Karpas-422 (cell line): ENCODE results near the gene CA10. TPM values are rescaled to one million over a fixed set of nuclear protein-coding genes. Genes with fewer than 3 reads are reported as not detected.

Experiments used
- DNase-seq: peaks from one replicate; pipeline ENCODE4 v3.0.0-alpha.2; 2015
- H2AFZ ChIP-seq: fragments of 200-600 bp; sonication (generic); 2 replicates; pipeline ENCODE4 v1.6.1; 2014; ENCODE audit warnings: antibody characterized with exemption, low read length, mixed read lengths
- H3K27ac ChIP-seq: fragments of 200-600 bp; sonication (generic); 2 replicates; pipeline ENCODE4 v1.5.1; 2014; ENCODE audit warnings: mild to moderate bottlenecking, low read length, moderate library complexity
- H3K27me3 ChIP-seq: fragments of 200-600 bp; sonication (generic); 2 replicates; pipeline ENCODE4 v1.6.1; 2014; ENCODE audit warnings: low read length, mixed read lengths
- H3K36me3 ChIP-seq: fragments of 200-600 bp; sonication (generic); 2 replicates; pipeline ENCODE4 v1.6.1; 2014; ENCODE audit warnings: low read length, mixed read lengths; ENCODE audit not compliant: insufficient read depth
- H3K4me1 ChIP-seq: fragments of 200-600 bp; sonication (generic); 2 replicates; pipeline ENCODE4 v1.6.1; 2014; ENCODE audit warnings: mild to moderate bottlenecking, low read length, mixed read lengths
- H3K4me2 ChIP-seq: fragments of 200-600 bp; sonication (generic); 2 replicates; pipeline ENCODE4 v1.6.1; 2014; ENCODE audit warnings: low read length, low read depth, mild to moderate bottlenecking; ENCODE audit not compliant: poor library complexity, severe bottlenecking
- H3K4me3 ChIP-seq: fragments of 200-600 bp; sonication (generic); 2 replicates; pipeline ENCODE4 v1.5.1; 2014; ENCODE audit warnings: mild to moderate bottlenecking, antibody characterized with exemption, low read length, mixed read lengths
- H3K79me2 ChIP-seq: fragments of 200-600 bp; sonication (generic); 2 replicates; pipeline ENCODE4 v1.6.1; 2014; ENCODE audit warnings: mild to moderate bottlenecking, low read length, mixed read lengths
- H3K9ac ChIP-seq: fragments of 200-600 bp; sonication (generic); 2 replicates; pipeline ENCODE4 v1.6.0; 2014; ENCODE audit warnings: low read length
- H3K9me2 ChIP-seq: fragments of 200-600 bp; sonication (generic), shearing (Covaris generic); replicated peaks from 2 replicates; pipeline ENCODE4 v1.6.0; 2014; ENCODE audit warnings: mild to moderate bottlenecking, low read length, moderate library complexity; ENCODE audit not compliant: insufficient read depth
- H3K9me3 ChIP-seq: fragments of 300-700, 200-600 bp; sonication (generic); 2 replicates; pipeline ENCODE4 v1.6.1; 2014; ENCODE audit warnings: low read length, mixed read lengths
- H4K20me1 ChIP-seq: fragments of 200-600 bp; sonication (generic); 2 replicates; pipeline ENCODE4 v1.6.1; 2014; ENCODE audit warnings: mild to moderate bottlenecking, antibody characterized with exemption, low read length, low read depth; ENCODE audit not compliant: insufficient read depth
- total RNA-seq: library from RNA; depleted of rRNA; stranded (reverse); fragments of >200 nt; shearing (Covaris generic); gene quantifications from 2 replicates; pipeline ENCODE4 v1.2.3, GENCODE V29; 2014; ENCODE audit warnings: low replicate concordance

The CA10 gene
- total RNA-seq, 1 experiment from 2014 or later, result not detected

DNA sequence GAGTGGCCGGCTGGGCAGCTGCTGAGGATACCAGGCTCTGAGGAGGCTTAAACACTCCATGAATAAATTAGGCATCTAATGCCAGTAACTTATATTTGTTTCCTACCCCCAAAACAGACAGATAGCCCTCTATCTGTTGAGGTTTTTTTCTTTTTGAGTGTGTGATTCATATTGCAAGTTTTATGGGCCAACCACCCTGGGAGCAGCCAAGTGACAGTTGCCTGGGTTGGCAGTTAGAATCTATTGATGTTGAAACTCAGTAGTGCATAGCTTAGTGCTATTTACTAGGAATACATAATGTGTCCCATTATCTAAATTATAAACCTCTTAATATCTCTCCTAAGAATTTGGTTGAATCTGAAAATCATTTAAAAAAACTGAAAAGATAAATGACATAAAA, 397.4 kb downstream of the CA10 start:
- Histone ChIP-seq H3K27ac (no peak overlapping the region), H3K4me1 (no peaks in the 10 kb centered on the region), H2AFZ (no peak overlapping the region), H4K20me1 (no peaks in the 10 kb centered on the region), H3K4me3 (no peak overlapping the region), H3K9ac (no peak overlapping the region), H3K9me3 (no peaks in the 10 kb centered on the region), H3K4me2 (no peak overlapping the region), H3K9me2 (no peaks in the 10 kb centered on the region), H3K79me2 (no peaks in the 10 kb centered on the region), H3K36me3 (no peaks in the 10 kb centered on the region), H3K27me3 (no peaks in the 10 kb centered on the region)
- DNase-seq, result no peak

DNA sequence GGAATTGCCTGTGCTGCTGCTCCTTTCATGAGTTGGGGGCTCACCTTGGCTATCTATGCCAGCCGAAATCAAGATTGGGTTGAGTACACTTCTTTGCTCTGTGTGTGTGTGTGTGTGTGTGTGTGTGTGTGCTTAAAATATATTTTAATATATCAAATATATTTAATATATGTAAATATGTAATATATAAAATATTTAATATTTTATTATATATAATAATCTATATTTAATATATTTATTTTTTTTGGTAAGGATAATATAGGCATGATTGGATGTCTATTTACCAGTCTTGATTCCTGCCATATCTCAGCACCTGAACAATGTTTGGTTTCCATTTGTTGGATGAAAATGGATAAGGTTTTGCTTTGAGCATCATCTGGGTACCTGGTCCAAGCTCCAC, 399.3 kb downstream of the CA10 start:
- no peak overlapping the region for H3K9ac ChIP-seq

DNA sequence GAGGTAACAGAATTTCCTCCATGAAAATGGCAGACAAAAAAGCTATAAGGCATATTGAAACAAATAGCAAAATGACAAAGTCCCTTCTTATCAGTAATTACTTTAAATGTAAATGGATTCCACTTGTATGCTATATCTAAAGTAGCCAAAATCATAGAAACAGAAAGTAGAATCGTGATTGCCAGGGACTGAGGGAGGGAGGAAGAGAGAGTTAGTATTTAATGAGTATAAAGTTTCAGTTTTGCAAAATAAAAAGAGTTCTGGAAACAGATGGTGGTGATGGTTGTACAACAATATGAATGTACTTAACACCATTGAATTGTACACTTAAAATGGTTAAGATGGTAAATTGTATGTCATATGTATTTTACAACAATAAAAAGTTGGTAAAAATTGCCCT, 407.4 kb downstream of the CA10 start:
- Histone ChIP-seq H3K36me3 (no peaks in the 10 kb centered on the region), H4K20me1 (no peaks in the 10 kb centered on the region), H3K9ac (no peak overlapping the region), H3K4me3 (no peak overlapping the region), H3K4me2 (no peak overlapping the region), H3K9me2 (no peaks in the 10 kb centered on the region), H3K27ac (no peak overlapping the region), H2AFZ (no peak overlapping the region), H3K79me2 (no peaks in the 10 kb centered on the region), H3K4me1 (no peaks in the 10 kb centered on the region), H3K9me3 (no peaks in the 10 kb centered on the region), H3K27me3 (no peaks in the 10 kb centered on the region)
- no peak for DNase-seq

More for the DNA sequence above, 399.3 kb downstream of the CA10 start:
- H3K36me3 ChIP-seq, result no peaks in the 10 kb centered on the region
- no peaks in the 10 kb centered on the region for H3K4me1 ChIP-seq
- no peaks in the 10 kb centered on the region for H3K27me3 ChIP-seq
- no peak overlapping the region for H3K4me3 ChIP-seq
- no peaks in the 10 kb centered on the region for H3K9me2 ChIP-seq
- H4K20me1 ChIP-seq, result no peaks in the 10 kb centered on the region
- no peaks in the 10 kb centered on the region for H3K79me2 ChIP-seq
- H3K4me2 ChIP-seq, result no peak overlapping the region
- no peak for DNase-seq
- no peaks in the 10 kb centered on the region for H3K9me3 ChIP-seq
- no peak overlapping the region for H2AFZ ChIP-seq
- H3K27ac ChIP-seq, result no peak overlapping the region

DNA sequence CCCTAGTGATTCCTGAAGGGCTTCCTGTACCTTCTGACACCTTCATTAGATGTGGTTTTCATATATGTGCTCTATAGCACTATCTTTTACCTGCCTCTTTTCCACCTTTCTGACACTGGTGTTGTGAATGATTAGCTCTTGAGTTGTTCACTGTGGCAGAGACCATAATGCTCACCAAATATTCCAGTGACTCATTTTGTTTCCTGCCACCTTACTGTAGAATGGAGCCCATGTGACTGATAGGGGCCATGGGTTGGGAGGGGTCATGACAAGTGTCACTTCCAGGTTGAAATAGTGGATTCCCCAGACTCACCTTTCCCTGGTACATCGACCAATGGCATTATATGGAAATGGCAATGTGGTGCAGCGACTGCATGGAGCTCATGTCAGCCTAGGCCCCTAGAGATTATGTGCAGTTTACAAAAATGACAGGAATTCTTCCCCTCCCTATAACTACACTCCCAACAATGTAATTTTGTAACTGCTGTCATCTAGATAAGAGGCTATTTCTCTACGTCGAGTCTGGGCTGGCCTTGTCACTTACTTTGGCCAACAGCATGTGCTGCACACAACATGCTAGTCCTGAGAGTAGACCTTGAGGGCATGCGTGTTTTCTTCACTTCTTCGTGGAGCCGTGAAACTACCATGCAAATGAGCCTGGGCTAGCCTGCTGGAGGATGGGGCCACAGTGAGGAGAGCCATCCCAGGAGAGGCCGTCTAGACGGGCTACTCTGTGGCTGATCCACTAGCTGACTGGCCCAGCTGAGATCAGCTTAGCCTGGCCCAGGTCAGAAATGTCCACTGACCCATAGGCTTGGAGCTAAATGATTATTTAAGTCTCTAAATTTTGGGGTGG, 409.5 kb downstream of the CA10 start:
- no peak overlapping the region for H3K27ac ChIP-seq
- H3K4me3 ChIP-seq, result no peak overlapping the region
- no peak overlapping the region for H2AFZ ChIP-seq
- no peak overlapping the region for H3K9ac ChIP-seq
- H3K9me3 ChIP-seq, result no peaks in the 10 kb centered on the region
- no peaks in the 10 kb centered on the region for H4K20me1 ChIP-seq
- H3K27me3 ChIP-seq, result no peaks in the 10 kb centered on the region
- 0 out of 2 replicates have a peak, but pooled peaks cover 3% of the 10 kb centered on the region for H3K4me1 ChIP-seq
- H3K9me2 ChIP-seq, result no peaks in the 10 kb centered on the region
- no peak for DNase-seq
- no peaks in the 10 kb centered on the region for H3K79me2 ChIP-seq
- H3K4me2 ChIP-seq, result no peak overlapping the region
- H3K36me3 ChIP-seq, result no peaks in the 10 kb centered on the region

DNA sequence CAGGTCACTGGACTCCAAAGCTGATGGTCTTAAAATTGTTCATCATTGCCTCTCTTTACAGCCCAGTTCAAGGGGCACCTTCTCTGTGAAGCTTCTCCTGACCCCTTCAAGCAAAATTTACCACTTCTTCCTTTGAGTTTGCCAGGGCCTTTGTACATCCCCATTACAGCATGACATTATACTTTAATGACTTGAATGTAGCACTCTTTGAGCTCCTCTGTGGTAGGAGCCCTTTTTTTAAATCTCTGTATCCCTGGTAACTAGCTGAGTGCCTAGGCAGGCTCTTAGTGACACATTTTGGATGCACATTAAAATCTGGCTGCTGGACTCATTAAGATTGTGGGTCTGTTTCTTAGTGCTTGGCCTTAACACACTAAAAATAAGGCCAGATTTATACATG, 412.1 kb downstream of the CA10 start:
- H3K9me3 ChIP-seq, result no peaks in the 10 kb centered on the region
- H3K27ac ChIP-seq, result no peak overlapping the region
- no peak overlapping the region for H2AFZ ChIP-seq

DNA sequence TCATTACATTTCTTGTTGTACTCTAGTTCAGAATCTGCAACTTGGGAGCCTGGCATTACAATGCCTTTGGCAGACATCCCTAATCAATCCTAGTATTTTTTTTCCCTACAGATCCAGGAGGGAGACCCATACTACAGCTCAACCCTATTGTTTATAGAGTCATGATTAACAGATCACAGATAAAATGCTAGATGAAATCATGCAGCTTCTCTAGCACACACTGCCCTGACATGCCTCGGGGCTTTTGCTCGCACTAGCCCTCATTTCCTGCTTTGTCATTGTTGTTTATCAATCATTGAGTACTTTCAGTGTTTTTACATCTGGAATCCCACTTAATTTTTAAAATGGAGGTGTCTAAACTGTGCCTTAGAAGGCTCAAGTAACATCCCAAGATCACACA, 412.5 kb downstream of the CA10 start:
- Histone ChIP-seq H3K4me3 (no peak overlapping the region), H3K27me3 (no peaks in the 10 kb centered on the region), H3K9ac (no peak overlapping the region), H3K9me2 (no peaks in the 10 kb centered on the region), H3K9me3 (no peaks in the 10 kb centered on the region), H4K20me1 (no peaks in the 10 kb centered on the region), H3K79me2 (no peaks in the 10 kb centered on the region), H3K36me3 (no peaks in the 10 kb centered on the region), H3K4me2 (no peak overlapping the region), H3K27ac (no peak overlapping the region), H2AFZ (no peak overlapping the region), H3K4me1 (0 out of 2 replicates have a peak, but pooled peaks cover 3% of the 10 kb centered on the region)
- DNase-seq, result no peak

More for the DNA sequence above, 412.1 kb downstream of the CA10 start:
- Histone ChIP-seq H3K9me2 (no peaks in the 10 kb centered on the region), H3K27me3 (no peaks in the 10 kb centered on the region), H3K4me3 (no peak overlapping the region), H3K79me2 (no peaks in the 10 kb centered on the region), H3K36me3 (no peaks in the 10 kb centered on the region), H3K4me2 (no peak overlapping the region), H4K20me1 (no peaks in the 10 kb centered on the region), H3K9ac (no peak overlapping the region), H3K4me1 (0 out of 2 replicates have a peak, but pooled peaks cover 3% of the 10 kb centered on the region)
- DNase-seq, result no peak

DNA sequence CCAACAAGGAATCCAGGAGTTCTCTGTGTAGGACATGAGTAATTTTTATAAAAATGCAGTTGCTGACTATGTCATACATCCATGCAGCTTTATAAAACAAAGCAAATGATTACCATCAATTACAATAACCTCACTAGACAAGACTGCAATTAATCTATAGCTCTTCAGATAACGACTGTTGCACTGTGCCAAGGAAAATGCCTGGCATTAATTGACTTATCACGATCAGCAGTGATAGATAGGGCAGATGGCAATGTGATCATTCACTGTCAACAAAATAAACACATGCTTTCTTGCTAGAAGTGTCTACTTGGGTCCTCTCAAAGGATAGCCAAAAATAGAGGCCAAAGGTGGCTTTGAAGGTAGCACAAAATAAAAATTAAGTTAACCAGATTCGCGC, 415.0 kb downstream of the CA10 start:
- Histone ChIP-seq H3K79me2 (no peaks in the 10 kb centered on the region), H3K4me2 (no peak overlapping the region), H3K9me3 (no peaks in the 10 kb centered on the region), H3K36me3 (no peaks in the 10 kb centered on the region), H3K27ac (no peak overlapping the region), H2AFZ (no peak overlapping the region), H3K27me3 (no peaks in the 10 kb centered on the region), H3K4me1 (0 out of 2 replicates have a peak, but pooled peaks cover 3% of the 10 kb centered on the region), H3K9me2 (no peaks in the 10 kb centered on the region), H3K4me3 (no peak overlapping the region), H4K20me1 (no peaks in the 10 kb centered on the region), H3K9ac (no peak overlapping the region)
- no peak for DNase-seq

DNA sequence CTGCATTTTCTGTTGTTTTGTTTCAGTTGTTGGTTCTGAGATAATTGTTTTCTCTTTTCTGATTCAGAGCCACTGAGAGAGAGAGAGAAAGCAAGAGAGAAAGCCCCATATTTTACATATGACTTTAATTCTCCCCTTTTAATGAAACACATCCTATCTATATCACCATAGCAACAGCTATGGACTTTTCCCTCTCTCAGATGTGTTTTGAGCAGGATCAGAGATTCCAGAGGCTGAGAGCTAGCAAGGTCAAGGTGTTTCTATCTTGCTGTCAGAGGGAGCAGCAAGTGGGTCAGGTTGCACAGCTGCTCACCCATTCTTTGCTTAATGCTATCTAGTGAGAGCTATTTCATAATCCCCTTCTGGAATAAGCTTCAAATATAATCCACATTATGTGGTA, 415.9 kb downstream of the CA10 start:
- Histone ChIP-seq H3K79me2 (no peaks in the 10 kb centered on the region), H3K4me1 (0 out of 2 replicates have a peak, but pooled peaks cover 3% of the 10 kb centered on the region), H3K9me3 (no peaks in the 10 kb centered on the region), H3K36me3 (no peaks in the 10 kb centered on the region), H2AFZ (no peak overlapping the region), H4K20me1 (no peaks in the 10 kb centered on the region), H3K4me2 (no peak overlapping the region), H3K4me3 (no peak overlapping the region), H3K27ac (no peak overlapping the region), H3K9ac (no peak overlapping the region), H3K9me2 (no peaks in the 10 kb centered on the region), H3K27me3 (no peaks in the 10 kb centered on the region)
- DNase-seq, result no peak
